Activated CD4-positive, alpha-beta T cell treated with anti-CD3 and anti-CD28 coated beads, Interleukin-10, Interleukin-2, amounts not matched to agents 100 ng/mL and 50 ng/mL, durations not matched to agents 16 hours and 8 hours (primary cell): ENCODE data around the gene GXYLT1.
"Not testable (repeated sequence)": the region's sequence is repeated elsewhere in the genome, so short reads cannot be mapped to it uniquely, and the experiment has no call there.

Experiments used
- DNase-seq: peaks from one replicate; pipeline ENCODE4 v3.0.0-alpha.2; 2020

Gene GXYLT1

GRCh38 chr12:42091769-42092168 is 52.9 kb downstream of the GXYLT1 start:
- DNase-seq, result no peak

GRCh38 chr12:42090899-42091298 is 53.8 kb downstream of the GXYLT1 start:
- no peak for DNase-seq

GRCh38 chr12:42086031-42086430 is 58.6 kb downstream of the GXYLT1 start:
- no peak for DNase-seq

GRCh38 chr12:42085594-42085993 is 59.1 kb downstream of the GXYLT1 start:
- DNase-seq, result no peak

GRCh38 chr12:42084522-42084921 is 60.2 kb downstream of the GXYLT1 start:
- no peak for DNase-seq

GRCh38 chr12:42076976-42077375 is 67.7 kb downstream of the GXYLT1 start:
- no peak for DNase-seq

GRCh38 chr12:42070036-42070435 is 74.6 kb downstream of the GXYLT1 start:
- no peak for DNase-seq

- DNase-seq, result no peak
Measured at GRCh38 chr12:42059127-42059526, 85.5 kb downstream of the GXYLT1 start.

GRCh38 chr12:42056130-42056529 is 88.5 kb downstream of the GXYLT1 start:
- no peak for DNase-seq

GRCh38 chr12:42053456-42053855 is 91.2 kb downstream of the GXYLT1 start:
- no peak for DNase-seq

- DNase-seq, result not testable (repeated sequence)
Measured at GRCh38 chr12:42048980-42049379, 95.7 kb downstream of the GXYLT1 start.

- DNase-seq, result no peak
Measured at GRCh38 chr12:42039577-42039976, 105.1 kb downstream of the GXYLT1 start.

- no peak for DNase-seq
Measured at GRCh38 chr12:42039176-42039575, 105.5 kb downstream of the GXYLT1 start.

- DNase-seq, result no peak
Measured at GRCh38 chr12:42031847-42032564, 112.7 kb downstream of the GXYLT1 start.
